HG02642 (cell line): ENCODE measurements around the gene TP53BP2.
"Not testable (repeated sequence)": the region's sequence is repeated elsewhere in the genome, so short reads cannot be mapped to it uniquely, and the experiment has no call there.

Source experiments
- ATAC-seq: cut with Tn5 transposase; IDR thresholded peaks from one replicate; pipeline ENCODE4 v1.9.1; 2021; ENCODE audit warnings: mild to moderate bottlenecking; ENCODE audit not compliant: unreplicated experiment, poor library complexity

The TP53BP2 gene

GRCh38 chr1:223845810-223846682 lies at the start of gene TP53BP2:
TP53BP2 (minus strand) TSS chr1:223845947; CDS start chr1:223845680, 267 bp downstream.
- peak; percentile 78 for ATAC-seq

GRCh38 chr1:223890494-223890893 lies 44.7 kb upstream of the TP53BP2 start:
- not testable (repeated sequence) for ATAC-seq

GRCh38 chr1:223889319-223889718 lies 43.6 kb upstream of the TP53BP2 start:
- not testable (repeated sequence) for ATAC-seq

- ATAC-seq, result no peak
These were observed 42.1 kb upstream of the TP53BP2 start for GRCh38 chr1:223887747-223888418.

GRCh38 chr1:223886516-223886921 lies 40.8 kb upstream of the TP53BP2 start:
- ATAC-seq, result no peak

GRCh38 chr1:223885614-223886013 lies 39.9 kb upstream of the TP53BP2 start:
- no peak for ATAC-seq

- ATAC-seq, result no peak
These were observed 33.0 kb upstream of the TP53BP2 start for GRCh38 chr1:223878598-223879325.

- no peak for ATAC-seq
These were observed 32.1 kb upstream of the TP53BP2 start for GRCh38 chr1:223877804-223878203.

- no peak for ATAC-seq
These were observed 30.8 kb upstream of the TP53BP2 start for GRCh38 chr1:223876590-223876989.

- ATAC-seq, result no peak
These were observed 27.3 kb upstream of the TP53BP2 start for GRCh38 chr1:223873044-223873443.

GRCh38 chr1:223872308-223872901 lies 26.7 kb upstream of the TP53BP2 start:
- no peak for ATAC-seq

GRCh38 chr1:223870617-223871574 lies 25.1 kb upstream of the TP53BP2 start:
- no peak for ATAC-seq

- not testable (repeated sequence) for ATAC-seq
These were observed 19.0 kb upstream of the TP53BP2 start for GRCh38 chr1:223864599-223865368.

- ATAC-seq, result no peak
These were observed 18.3 kb upstream of the TP53BP2 start for GRCh38 chr1:223864084-223864483.

GRCh38 chr1:223861904-223862303 lies 16.2 kb upstream of the TP53BP2 start:
- no peak for ATAC-seq

GRCh38 chr1:223860051-223860622 lies 14.4 kb upstream of the TP53BP2 start:
- no peak for ATAC-seq

- no peak for ATAC-seq
These were observed 13.3 kb upstream of the TP53BP2 start for GRCh38 chr1:223859058-223859457.

- no peak for ATAC-seq
These were observed 10.6 kb upstream of the TP53BP2 start for GRCh38 chr1:223856386-223856785.
